ENCODE results near the gene TIMELESS. TPM values are rescaled to one million over a fixed set of nuclear protein-coding genes. Genes with fewer than 3 reads are reported as not detected.

The TIMELESS gene
- total RNA-seq, 4 donors from 2014 or later = 5.4 to 7.1 (median 6.2) TPM

GRCh38 chr12:56374726-56375597 is 74.3 kb downstream of the TIMELESS start:
- Histone ChIP-seq H3K27me3 (no peaks in the 10 kb centered on the region), H3K27ac (no peak overlapping the region), H3K4me3 (no peak overlapping the region), H3K36me3 (no peaks in the 10 kb centered on the region), H3K4me1 (no peaks in the 10 kb centered on the region), H3K9me3 (peaks cover 7% of the 10 kb centered on the region)
- 79% methylated on average over 7 of the region's 7 CpGs for WGBS
- TF ChIP-seq POLR2AphosphoS5 (IDR thresholded peaks at IDR 0.05) (no peak), CTCF (IDR thresholded peaks at IDR 0.05) (no peak), POLR2A (IDR thresholded peaks at IDR 0.05) (no peak), EP300 (IDR thresholded peaks at IDR 0.05) (no peak)
- DNase-seq (ENCODE audit: low spot score in 2 of 2) = no peak

GRCh38 chr12:56373515-56373914 is 75.7 kb downstream of the TIMELESS start:
- H3K36me3 ChIP-seq = no peaks in the 10 kb centered on the region
- TF ChIP-seq POLR2AphosphoS5 (IDR thresholded peaks at IDR 0.05) (no peak), POLR2A (IDR thresholded peaks at IDR 0.05) (no peak), CTCF (IDR thresholded peaks at IDR 0.05) (no peak), EP300 (IDR thresholded peaks at IDR 0.05) (no peak)
- WGBS = 90% methylated on average over 1 of the region's 1 CpG

GRCh38 chr12:56366948-56367347 is 82.3 kb downstream of the TIMELESS start:
- peaks cover 2% of the 10 kb centered on the region for H3K27me3 ChIP-seq
- TF ChIP-seq POLR2AphosphoS5 (IDR thresholded peaks at IDR 0.05) (no peak), POLR2A (IDR thresholded peaks at IDR 0.05) (no peak), EP300 (IDR thresholded peaks at IDR 0.05) (no peak), CTCF (IDR thresholded peaks at IDR 0.05) (no peak)
- 94% methylated on average over 3 of the region's 3 CpGs for WGBS
- no peaks in the 10 kb centered on the region for H3K36me3 ChIP-seq
- no peak overlapping the region for H3K4me3 ChIP-seq
- no peak for DNase-seq (ENCODE audit: low spot score in 2 of 2)
- no peak overlapping the region for H3K27ac ChIP-seq
- no peaks in the 10 kb centered on the region for H3K9me3 ChIP-seq
- H3K4me1 ChIP-seq = no peaks in the 10 kb centered on the region

More at GRCh38 chr12:56373515-56373914, 75.7 kb downstream of the TIMELESS start:
- H3K27ac ChIP-seq = no peak overlapping the region
- H3K4me3 ChIP-seq = no peak overlapping the region
- peaks cover 7% of the 10 kb centered on the region for H3K9me3 ChIP-seq
- no peaks in the 10 kb centered on the region for H3K4me1 ChIP-seq
- no peak for DNase-seq (ENCODE audit: low spot score in 2 of 2)
- peaks cover 2% of the 10 kb centered on the region for H3K27me3 ChIP-seq

Other genes with a start within 250 kb of the TIMELESS start
- 10 to 100 TPM; 28.4 to 60.6 (median 35.8) TPM for gene RNF41, start 227.5 kb downstream of the TIMELESS start, total RNA-seq
- 10 to 100 TPM; 13.3 to 23.7 (median 20.1) TPM for gene NABP2, start 225.1 kb downstream of the TIMELESS start, total RNA-seq
- 1 to 10 TPM in 2 of 4 donors, not detected in 2; 1.3 to 2.4 TPM for gene SLC39A5, start 219.4 kb downstream of the TIMELESS start, total RNA-seq
- gene ANKRD52, start 191.0 kb downstream of the TIMELESS start, total RNA-seq = 10 to 100 TPM; 20.3 to 33.6 (median 24.6) TPM
- gene COQ10A, start 182.5 kb downstream of the TIMELESS start, total RNA-seq = 10 to 100 TPM in 1 of 4 donors, 1 to 10 TPM in 3; 3.4 to 17.0 (median 7.6) TPM
- gene CS, start 149.1 kb downstream of the TIMELESS start, total RNA-seq = 100 to 1,000 TPM; 176 to 218 (median 179) TPM
- 10 to 100 TPM; 36.4 to 51.4 (median 42.4) TPM for gene CNPY2, start 133.4 kb downstream of the TIMELESS start, total RNA-seq
- gene PAN2, start 115.4 kb downstream of the TIMELESS start, total RNA-seq = 100 to 1,000 TPM in 1 of 4 donors, 10 to 100 TPM in 3; 27.2 to 141 (median 39.7) TPM
- not detected for gene IL23A, start 110.5 kb downstream of the TIMELESS start, total RNA-seq
- 100 to 1,000 TPM in 3 of 4 donors, 10 to 100 TPM in 1; 93.8 to 182 (median 111) TPM for gene STAT2, start 89.3 kb downstream of the TIMELESS start, total RNA-seq
- gene APOF, start 86.6 kb downstream of the TIMELESS start, total RNA-seq = not detected
- gene MIP, start 5.2 kb upstream of the TIMELESS start, total RNA-seq = not detected
- 1 to 10 TPM; 2.8 to 4.8 (median 2.9) TPM for gene SPRYD4, start 19.2 kb upstream of the TIMELESS start, total RNA-seq
- 10 to 100 TPM in 2 of 4 donors, 1 to 10 TPM in 2; 7.9 to 23.9 (median 10.5) TPM for gene GLS2, start 38.7 kb upstream of the TIMELESS start, total RNA-seq
- gene RBMS2, start 72.4 kb upstream of the TIMELESS start, total RNA-seq = 10 to 100 TPM; 14.5 to 88.0 (median 29.1) TPM
- 100 to 1,000 TPM in 3 of 4 donors, 10 to 100 TPM in 1; 100.0 to 243 (median 129) TPM for gene BAZ2A, start 180.9 kb upstream of the TIMELESS start, total RNA-seq
- 100 to 1,000 TPM; 423 to 515 (median 438) TPM for gene ATP5F1B, start 196.6 kb upstream of the TIMELESS start, total RNA-seq
- 10 to 100 TPM; 51.7 to 71.2 (median 69.9) TPM for gene PTGES3, start 238.9 kb upstream of the TIMELESS start, total RNA-seq

Measured in suprapubic skin (tissue), 4 donors.